Renal pelvis (tissue), 12 donors: Measurements from ENCODE around the gene VPREB3. TPM values are rescaled to one million over a fixed set of nuclear protein-coding genes. Genes with fewer than 3 reads are reported as not detected.

ENCODE experiments used
- DNase-seq: peaks from one replicate; pipeline ENCODE4 v3.0.0-alpha.2; 2013
- long read RNA-seq, 16 experiments: transcript quantifications; one replicate each; lab custom pipeline, GENCODE V29; 2026
- polyA plus RNA-seq, 3 donors: library from polyadenylated mRNA; unstranded; fragments of 120-200 nt; gene quantifications; one replicate each; pipeline ENCODE4 v1.2.1, GENCODE V29; 2013; ENCODE audit not compliant: insufficient read length in 3 of 3

Gene VPREB3, protein sequence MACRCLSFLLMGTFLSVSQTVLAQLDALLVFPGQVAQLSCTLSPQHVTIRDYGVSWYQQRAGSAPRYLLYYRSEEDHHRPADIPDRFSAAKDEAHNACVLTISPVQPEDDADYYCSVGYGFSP
- polyA plus RNA-seq = 1 to 10 TPM in 2 of 3 donors, under 1 TPM in 1; 0.89 to 1.3 (median 1.1) TPM
- long read RNA-seq, donor 1 = 0 reads
- long read RNA-seq, donor 2, partial matches to known transcripts = 0 of 1 reads
- long read RNA-seq, donor 2, other reads (novel, unspliced or antisense) = 0 of 1 reads
- long read RNA-seq, donor 3 = 0 reads
- long read RNA-seq, donor 4 = 0 reads
- long read RNA-seq, donor 5 = 0 reads
- long read RNA-seq, donor 6 = 0 reads
- long read RNA-seq, donor 7 = 0 reads
- long read RNA-seq, donor 8, partial matches to known transcripts = 0 of 1 reads
- long read RNA-seq, donor 8, other reads (novel, unspliced or antisense) = 0 of 1 reads
- long read RNA-seq, donor 9, partial matches to known transcripts = 0 of 1 reads
- long read RNA-seq, donor 9, other reads (novel, unspliced or antisense) = 0 of 1 reads
- long read RNA-seq, donor 10 = 0 reads
- long read RNA-seq, donor 11 = 0 reads
- long read RNA-seq, donor 12 = 0 reads
- long read RNA-seq, donor 13 = 0 reads
- long read RNA-seq, donor 14 = 0 reads
- long read RNA-seq, donor 15, partial matches to known transcripts = 0 of 1 reads
- long read RNA-seq, donor 15, other reads (novel, unspliced or antisense) = 0 of 1 reads
- long read RNA-seq, donor 16 = 0 reads

DNA sequence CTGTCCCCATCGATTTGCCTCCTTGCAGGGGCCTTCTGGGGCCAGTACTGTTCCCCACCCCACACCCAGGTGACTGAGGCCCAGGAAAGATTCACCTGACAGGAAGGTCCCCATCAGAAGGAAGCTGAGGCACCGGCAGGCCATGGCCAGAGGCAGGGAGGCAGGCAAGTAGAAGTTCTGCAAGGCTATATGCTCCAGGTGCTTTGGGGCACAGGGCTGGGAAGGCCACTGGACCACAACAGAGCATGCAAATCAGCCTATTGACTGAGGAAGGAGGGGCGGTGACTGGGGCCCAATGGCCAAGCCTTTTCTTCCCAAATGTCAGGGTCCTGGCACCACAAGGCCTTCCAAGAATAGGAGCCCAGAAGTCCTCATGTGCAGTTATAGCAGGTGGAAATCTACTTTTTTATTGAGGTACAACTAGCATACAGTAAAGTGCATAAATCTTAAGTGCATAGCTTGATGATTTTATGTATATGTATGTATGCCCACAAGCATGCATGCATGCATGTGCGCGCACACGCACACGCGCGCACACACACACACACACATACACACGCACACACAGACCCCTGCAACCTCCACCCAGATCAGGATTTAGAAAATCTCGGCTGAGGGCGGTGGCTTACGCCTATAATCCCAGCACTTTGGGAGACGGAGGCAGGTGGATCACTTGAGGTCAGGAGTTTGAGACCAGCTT lies at the start of gene VPREB3:
TSS of gene VPREB3 (minus strand) at position 206 of the 700 bp plus-strand sequence. CDS start at position 144, 62 bp downstream.
- DNase-seq = no peak

DNA sequence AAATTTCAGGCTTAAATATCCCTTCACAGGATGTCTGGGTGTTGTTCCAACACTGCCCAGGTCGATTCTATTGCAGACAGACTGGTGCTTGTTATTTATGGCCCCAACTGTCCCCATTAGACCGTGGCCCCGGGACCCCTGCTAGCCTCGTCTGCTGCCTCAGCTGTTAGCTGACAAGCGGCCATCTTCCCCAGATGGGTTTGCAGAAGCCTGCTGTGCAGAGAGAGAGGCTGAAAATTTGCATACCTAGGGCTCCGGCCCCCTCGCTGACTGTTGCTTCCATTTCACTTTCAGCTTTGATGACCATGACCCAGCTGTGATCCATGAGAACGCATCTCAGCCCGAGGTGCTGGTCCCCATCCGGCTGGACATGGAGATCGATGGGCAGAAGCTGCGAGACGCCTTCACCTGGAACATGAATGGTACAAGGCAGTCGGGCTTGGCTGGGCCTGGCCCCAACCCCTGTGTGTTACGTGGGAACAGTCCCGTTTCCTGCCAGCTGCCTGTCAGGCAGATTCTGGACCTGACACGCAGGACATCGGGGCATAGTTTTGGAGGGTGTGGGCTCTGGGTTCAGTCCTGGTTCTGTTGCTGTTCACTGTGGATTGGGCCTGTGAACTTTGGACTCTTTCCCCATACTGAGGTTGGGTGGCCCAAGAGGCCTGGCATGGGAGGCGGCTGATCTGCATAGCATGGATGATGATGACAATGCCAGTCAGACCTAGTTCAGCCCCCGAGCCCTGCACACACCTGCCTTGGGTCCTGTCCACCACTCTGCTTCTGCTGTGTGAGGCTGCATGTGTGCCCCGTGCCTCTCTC lies 49.0 kb upstream of the VPREB3 start:
- no peak for DNase-seq

DNA sequence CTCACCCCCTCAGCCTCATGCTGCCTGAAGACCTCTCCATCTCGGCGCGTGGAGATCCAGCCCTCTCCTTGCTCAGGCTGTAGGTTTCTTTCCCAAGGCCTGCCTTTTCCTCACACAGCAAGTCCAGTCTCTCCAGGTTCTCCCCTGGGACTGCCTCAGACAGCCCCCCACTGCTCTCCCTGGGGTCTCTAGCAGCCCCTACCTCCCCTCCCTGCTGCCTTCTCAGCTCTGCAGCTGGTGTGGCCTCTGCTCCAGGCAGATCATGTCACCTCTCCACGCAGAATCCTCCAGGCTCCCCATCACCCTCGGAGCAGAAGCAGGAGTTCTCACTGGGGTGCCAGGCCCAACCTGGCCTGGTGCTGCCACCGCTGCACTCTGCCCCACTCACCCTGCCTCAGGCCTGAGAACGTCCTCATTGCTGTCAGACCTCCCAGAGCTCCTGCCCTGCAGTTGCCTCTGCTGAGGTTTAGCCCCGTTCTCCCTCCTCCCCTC lies 47.7 kb upstream of the VPREB3 start:
- DNase-seq = no peak

DNA sequence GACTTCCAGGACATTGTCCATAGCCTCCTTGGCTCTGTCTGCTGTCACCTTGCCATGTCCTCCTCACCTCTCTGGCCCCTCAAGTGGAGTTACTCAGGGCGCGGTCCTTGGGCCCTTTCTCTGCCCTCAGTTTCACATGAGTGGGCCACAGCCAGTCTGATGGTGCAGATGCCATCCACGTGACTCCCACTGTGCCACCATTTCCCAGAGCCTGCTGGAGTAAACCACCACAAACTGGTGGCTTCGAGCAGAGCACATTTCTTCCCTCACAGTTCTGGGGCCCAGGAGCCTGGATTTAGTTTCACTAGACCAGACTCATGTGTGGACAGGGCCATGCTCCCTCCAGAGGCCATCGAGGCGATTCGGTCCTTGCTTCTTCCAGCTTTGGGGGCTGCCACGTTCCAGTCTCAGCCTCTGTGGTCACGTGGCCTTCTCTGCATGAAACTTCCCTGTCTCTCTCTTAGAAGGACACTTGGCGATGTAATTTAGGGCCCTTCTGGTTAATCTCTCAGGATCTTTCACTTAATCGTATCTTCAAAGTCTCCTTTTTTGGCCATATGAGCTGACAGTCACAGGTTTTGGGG lies 47.1 kb upstream of the VPREB3 start:
- DNase-seq = no peak

DNA sequence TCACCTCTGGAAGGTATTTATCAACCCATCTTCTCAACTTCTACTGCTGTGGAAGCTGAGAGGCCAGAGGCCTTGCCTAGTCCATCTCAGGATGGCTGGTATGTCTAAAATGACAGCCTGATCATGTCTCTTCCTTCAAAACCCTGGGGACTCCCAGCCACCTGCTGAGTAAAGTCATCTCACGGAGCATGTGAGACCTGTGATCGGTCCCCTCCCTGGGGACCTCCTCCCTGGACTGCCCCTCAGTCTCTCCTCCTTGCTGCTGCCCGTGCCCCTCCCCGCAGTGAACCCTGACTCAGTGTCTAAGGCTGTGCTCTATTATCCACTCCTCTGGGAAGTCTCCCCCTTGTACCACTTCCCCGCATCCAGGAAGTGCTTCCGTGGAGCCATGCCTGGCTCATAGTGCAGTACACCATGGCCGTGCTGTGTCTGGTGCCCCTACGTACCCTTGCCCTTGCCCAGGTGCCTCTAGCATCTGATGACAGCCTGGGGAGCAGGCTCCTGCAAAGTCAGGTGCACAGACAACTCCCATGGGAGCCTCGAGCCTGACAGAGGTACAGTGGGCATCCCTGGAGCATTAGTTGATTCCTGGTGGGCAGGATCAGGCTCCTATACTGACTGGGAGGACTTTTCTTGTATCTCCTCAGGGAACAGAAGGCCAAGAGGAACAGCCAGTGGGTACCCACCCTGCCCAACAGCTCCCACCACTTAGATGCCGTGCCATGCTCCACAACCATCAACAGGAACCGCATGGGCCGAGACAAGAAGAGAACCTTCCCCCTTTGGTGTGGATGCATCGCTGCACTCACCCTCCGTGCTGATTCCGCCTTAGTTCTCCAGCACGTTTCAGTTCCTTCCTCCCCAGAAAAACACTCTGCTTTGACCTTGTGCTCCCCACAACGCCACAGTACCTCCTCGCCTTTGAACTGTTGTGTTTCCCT lies 46.3 kb upstream of the VPREB3 start:
- no peak for DNase-seq

- no peak for DNase-seq
Observed at GRCh38 chr22:23796461-23796860, 42.2 kb upstream of the VPREB3 start.

GRCh38 chr22:23793326-23793725 lies 39.1 kb upstream of the VPREB3 start:
- no peak for DNase-seq

- DNase-seq = no peak
Observed at GRCh38 chr22:23791738-23792645, 37.8 kb upstream of the VPREB3 start.

DNA sequence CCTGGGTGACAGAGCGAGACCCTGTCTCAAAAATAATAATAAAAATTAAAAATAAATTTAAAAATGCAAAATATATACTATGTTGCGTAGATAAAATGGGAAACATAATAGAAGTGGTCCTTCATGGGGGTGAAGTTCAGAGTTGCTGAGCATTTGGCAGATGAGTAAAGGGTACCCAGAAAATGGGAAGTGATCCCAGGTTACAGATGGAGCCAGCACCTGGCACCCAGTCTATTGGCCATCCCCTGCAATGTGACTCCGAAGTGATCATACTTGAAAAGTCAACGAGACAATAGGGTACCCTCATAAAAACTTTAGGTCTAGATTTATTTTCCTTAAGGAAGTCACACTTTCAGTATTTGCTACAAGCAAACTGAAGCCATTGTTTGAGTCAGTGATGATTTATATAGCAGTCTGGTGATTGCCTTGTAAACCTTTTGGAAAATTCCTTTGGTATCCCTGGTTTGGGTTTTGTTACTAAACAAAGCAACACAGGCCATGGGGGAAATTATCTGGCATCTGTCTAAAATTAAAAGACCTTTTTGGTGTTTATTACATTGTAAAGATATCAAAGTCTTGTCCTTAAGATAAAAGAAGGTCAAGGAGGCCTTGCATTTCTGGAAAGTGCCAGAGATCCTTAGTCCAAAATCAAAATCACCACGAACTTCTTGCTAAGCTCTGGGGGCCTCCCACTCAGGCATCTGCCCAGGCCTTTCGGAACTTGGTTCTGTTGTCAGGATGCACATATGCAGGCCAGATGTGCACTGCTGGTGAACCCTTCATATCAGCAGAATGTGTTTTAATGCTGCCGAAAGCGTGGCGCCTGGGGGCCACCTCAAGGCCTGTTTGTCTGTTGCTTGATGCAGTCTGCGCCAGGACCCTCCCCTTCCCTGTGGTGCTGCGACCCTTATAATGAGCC lies 36.9 kb upstream of the VPREB3 start:
- no peak for DNase-seq

- no peak for DNase-seq
Observed at GRCh38 chr22:23789638-23790037, 35.4 kb upstream of the VPREB3 start.

- no peak for DNase-seq
Observed at GRCh38 chr22:23789121-23789520, 34.9 kb upstream of the VPREB3 start.

GRCh38 chr22:23787910-23788309 lies 33.7 kb upstream of the VPREB3 start:
- DNase-seq = no peak

- no peak for DNase-seq
Observed at GRCh38 chr22:23787600-23787896, 33.3 kb upstream of the VPREB3 start.

- DNase-seq = peak; percentile 91
Observed at GRCh38 chr22:23786752-23787599, 32.8 kb upstream of the VPREB3 start, which contains the start of gene SMARCB1. SMARCB1 (plus strand) TSS chr22:23786966; CDS start chr22:23787170, 204 bp downstream.

GRCh38 chr22:23786261-23786710 lies 32.1 kb upstream of the VPREB3 start:
- DNase-seq = no peak

DNA sequence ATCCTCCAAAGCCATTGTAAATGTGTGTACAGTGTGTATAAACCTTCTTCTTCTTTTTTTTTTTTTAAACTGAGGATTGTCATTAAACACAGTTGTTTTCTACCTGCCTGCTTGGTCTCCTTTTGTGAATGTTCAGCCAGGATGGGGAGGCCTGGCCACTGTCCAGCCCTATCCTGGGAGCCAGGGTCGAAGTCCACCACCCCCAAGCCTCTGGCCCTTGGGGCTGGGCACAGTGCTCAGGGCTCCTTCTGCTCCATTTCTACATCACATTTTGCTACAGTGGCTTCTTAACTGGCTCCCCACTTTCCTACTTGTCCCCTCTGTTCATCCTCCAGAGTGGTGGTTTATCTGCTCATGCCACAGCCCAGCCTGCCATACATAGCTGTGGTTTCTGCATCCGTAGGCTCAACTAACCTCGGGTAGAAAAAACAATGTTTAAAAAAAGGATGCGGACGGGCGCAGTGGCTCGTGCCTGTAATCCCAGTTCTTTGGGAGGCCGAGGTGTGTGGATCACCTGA lies 30.0 kb upstream of the VPREB3 start:
- no peak for DNase-seq
